ENCODE results near the gene SNX3. TPM values are rescaled to one million over a fixed set of nuclear protein-coding genes. Genes with fewer than 3 reads are reported as not detected.
A peak's percentile ranks its signal among the peaks of the same experiment; 100 is the strongest.

The SNX3 gene
- total RNA-seq, 1 experiment from 2014 or later = 102 TPM

DNA sequence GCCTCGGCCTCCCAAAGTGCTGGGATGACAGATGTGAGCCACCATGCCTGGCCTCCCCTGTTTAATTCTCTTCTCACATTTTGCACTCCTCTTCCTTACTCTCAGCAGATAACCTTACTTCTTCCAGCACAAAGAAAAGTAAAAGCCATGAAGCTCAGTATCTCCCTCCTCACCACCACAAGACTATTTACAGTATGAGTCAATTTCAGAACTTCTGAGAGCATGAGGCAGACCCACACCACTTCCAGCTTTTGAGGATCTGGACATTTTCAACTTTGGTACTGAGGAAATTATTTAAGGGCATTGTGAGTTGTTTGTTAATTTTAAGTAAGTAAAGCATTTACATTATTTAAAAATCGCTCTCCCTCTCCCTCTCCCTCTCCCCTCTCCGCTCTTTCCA lies 8.0 kb upstream of the SNX3 start:
- no peak overlapping the region for H3K27ac ChIP-seq
- CTCF ChIA-PET = no interaction called here
- no peaks in the 10 kb centered on the region for H3K9me2 ChIP-seq (ENCODE audit: insufficient read depth)
- H2AFZ ChIP-seq = no peak overlapping the region
- no peaks in the 10 kb centered on the region for H3K27me3 ChIP-seq (ENCODE audit: insufficient read depth, low read depth)
- TF ChIP-seq, protein P1, sequence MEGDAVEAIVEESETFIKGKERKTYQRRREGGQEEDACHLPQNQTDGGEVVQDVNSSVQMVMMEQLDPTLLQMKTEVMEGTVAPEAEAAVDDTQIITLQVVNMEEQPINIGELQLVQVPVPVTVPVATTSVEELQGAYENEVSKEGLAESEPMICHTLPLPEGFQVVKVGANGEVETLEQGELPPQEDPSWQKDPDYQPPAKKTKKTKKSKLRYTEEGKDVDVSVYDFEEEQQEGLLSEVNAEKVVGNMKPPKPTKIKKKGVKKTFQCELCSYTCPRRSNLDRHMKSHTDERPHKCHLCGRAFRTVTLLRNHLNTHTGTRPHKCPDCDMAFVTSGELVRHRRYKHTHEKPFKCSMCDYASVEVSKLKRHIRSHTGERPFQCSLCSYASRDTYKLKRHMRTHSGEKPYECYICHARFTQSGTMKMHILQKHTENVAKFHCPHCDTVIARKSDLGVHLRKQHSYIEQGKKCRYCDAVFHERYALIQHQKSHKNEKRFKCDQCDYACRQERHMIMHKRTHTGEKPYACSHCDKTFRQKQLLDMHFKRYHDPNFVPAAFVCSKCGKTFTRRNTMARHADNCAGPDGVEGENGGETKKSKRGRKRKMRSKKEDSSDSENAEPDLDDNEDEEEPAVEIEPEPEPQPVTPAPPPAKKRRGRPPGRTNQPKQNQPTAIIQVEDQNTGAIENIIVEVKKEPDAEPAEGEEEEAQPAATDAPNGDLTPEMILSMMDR (conservative IDR thresholded peaks at IDR 0.05) = no peak
- TF ChIP-seq EZH2 (IDR thresholded peaks at IDR 0.05; ENCODE audit: low read depth) = no peak
- H3K36me3 ChIP-seq (ENCODE audit: low read depth) = no peaks in the 10 kb centered on the region
- no peak for DNase-seq
- H3K79me2 ChIP-seq (ENCODE audit: low read depth) = no peaks in the 10 kb centered on the region
- no peaks in the 10 kb centered on the region; the same call in 1 of the 2 replicates for H3F3A ChIP-seq (ENCODE audit: insufficient read depth, low read depth)
- no peaks in the 10 kb centered on the region for H3K9me3 ChIP-seq (ENCODE audit: insufficient read depth, low read depth)
- no TSS peak for BruUV-seq (replicated peaks)
- no peak overlapping the region for H3K4me2 ChIP-seq
- intact Hi-C loops (cut with micrococcal nuclease; ENCODE audit: unreplicated experiment) = no loop called here
- POLR2A ChIA-PET (ENCODE audit: unreplicated experiment) = no interaction called here
- no peaks in the 10 kb centered on the region for H3K4me1 ChIP-seq (replicated peaks; ENCODE audit: insufficient read depth)
- no peak overlapping the region for H3K4me3 ChIP-seq
- no peaks in the 10 kb centered on the region for H4K20me1 ChIP-seq (ENCODE audit: insufficient read depth)

DNA sequence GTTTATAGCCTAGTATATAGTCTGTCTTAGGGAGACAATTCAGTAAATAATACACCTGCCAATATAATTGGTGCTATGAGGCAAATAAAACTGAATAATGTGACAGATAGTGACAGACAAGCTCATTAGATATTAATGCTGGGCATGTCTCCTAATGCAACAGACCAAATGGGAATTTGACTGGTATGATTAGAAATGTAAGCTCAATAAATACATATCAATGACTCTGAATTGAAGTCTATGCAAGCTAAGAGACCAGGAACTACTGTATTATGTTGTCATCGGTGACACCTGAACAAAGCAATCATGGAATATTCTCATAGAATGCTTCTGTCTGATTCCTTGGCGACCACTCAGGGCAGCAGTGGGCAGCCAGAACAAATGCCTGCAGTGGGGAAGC lies 2.5 kb upstream of the SNX3 start:
- Histone ChIP-seq H3K79me2 (ENCODE audit: low read depth) (peaks cover 23% of the 10 kb centered on the region), H2AFZ (no peak overlapping the region), H3F3A (ENCODE audit: insufficient read depth, low read depth) (peaks cover 19% of the 10 kb centered on the region), H3K4me2 (no peak overlapping the region), H3K27ac (no peak overlapping the region), H4K20me1 (ENCODE audit: insufficient read depth) (no peaks in the 10 kb centered on the region), H3K4me1 (replicated peaks; ENCODE audit: insufficient read depth) (peaks cover 18% of the 10 kb centered on the region), H3K27me3 (ENCODE audit: insufficient read depth, low read depth) (no peaks in the 10 kb centered on the region), H3K9me3 (ENCODE audit: insufficient read depth, low read depth) (no peaks in the 10 kb centered on the region), H3K4me3 (no peak overlapping the region), H3K36me3 (ENCODE audit: low read depth) (no peaks in the 10 kb centered on the region), H3K9me2 (ENCODE audit: insufficient read depth) (no peaks in the 10 kb centered on the region)
- CTCF ChIA-PET = no interaction called here
- no TSS peak for BruUV-seq (replicated peaks)
- POLR2A ChIA-PET (ENCODE audit: unreplicated experiment) = no interaction called here
- no peak for DNase-seq
- TF ChIP-seq EZH2 (IDR thresholded peaks at IDR 0.05; ENCODE audit: low read depth) = no peak
- TF ChIP-seq, protein P1 (conservative IDR thresholded peaks at IDR 0.05) = no peak
- intact Hi-C loops (cut with micrococcal nuclease; ENCODE audit: unreplicated experiment) = loop anchor here (5.0 kb wide), 1 partner anchor 146 kb away; no protein-coding TSS in a partner anchor

DNA sequence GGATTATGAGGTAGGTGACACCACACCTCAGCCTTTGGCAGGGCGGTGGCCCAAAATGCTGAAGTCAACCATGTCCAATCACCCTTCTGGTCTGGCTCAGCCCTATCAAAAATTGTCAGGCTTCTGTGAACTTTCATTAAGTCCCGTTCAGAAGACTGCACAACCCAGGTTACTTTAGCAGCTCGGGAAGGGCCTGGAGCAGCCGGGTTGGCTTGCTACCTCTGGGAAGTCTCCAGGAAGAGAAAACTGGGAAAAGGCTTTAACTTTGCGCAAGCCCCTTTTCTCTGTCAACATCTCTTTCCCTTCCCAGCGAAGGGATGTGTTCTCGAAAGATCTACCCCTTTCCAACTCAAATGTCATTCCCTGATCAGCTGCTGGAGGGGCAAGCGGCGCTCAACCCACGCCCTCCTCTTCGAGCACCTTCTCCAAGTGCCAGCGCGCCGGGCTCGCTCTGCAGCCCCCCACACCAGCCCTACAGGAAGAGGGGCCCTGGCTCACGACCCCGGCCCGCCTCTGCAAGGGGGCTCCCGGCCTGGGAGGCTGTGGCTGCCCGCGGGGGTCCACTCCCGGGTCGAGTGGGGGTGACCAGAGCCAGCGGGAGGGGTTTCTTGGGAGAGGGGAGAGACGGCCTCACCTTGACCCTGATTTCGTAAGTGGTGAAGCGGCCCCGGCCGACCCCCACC lies 573 bp downstream of the SNX3 start:
- peaks cover 52% of the 10 kb centered on the region for H3K79me2 ChIP-seq (ENCODE audit: low read depth)
- H4K20me1 ChIP-seq (ENCODE audit: insufficient read depth) = 0 out of 2 replicates have a peak, but pooled peaks cover 11% of the 10 kb centered on the region
- peak overlapping the region; percentile 80 for H3K4me2 ChIP-seq
- H3K4me1 ChIP-seq (replicated peaks; ENCODE audit: insufficient read depth) = peaks cover 18% of the 10 kb centered on the region
- TF ChIP-seq EZH2 (IDR thresholded peaks at IDR 0.05; ENCODE audit: low read depth) = no peak
- TF ChIP-seq, protein P1 (conservative IDR thresholded peaks at IDR 0.05) = no peak
- H3K27ac ChIP-seq = peak overlapping the region; percentile 89
- H3K9me3 ChIP-seq (ENCODE audit: insufficient read depth, low read depth) = no peaks in the 10 kb centered on the region
- no peaks in the 10 kb centered on the region for H3K36me3 ChIP-seq (ENCODE audit: low read depth)
- no peaks in the 10 kb centered on the region for H3K9me2 ChIP-seq (ENCODE audit: insufficient read depth)
- intact Hi-C loops (cut with micrococcal nuclease; ENCODE audit: unreplicated experiment) = loop anchor here (2.0 to 5.0 kb wide), 2 partner anchors 143 to 835 kb away; partner anchors contain the start of genes CEP57L1 and SESN1
- POLR2A ChIA-PET (ENCODE audit: unreplicated experiment) = interaction anchor here (0.6 to 0.7 kb wide), 7 partner anchors 31 to 1431 kb away, joined by 3 to 13 read pairs (median 4); partner anchors contain the start of genes AK9 and FIG4
- CTCF ChIA-PET = no interaction called here
- TSS peak; percentile 53 for BruUV-seq (replicated peaks)
- DNase-seq = peak; percentile 22 to 65
- H2AFZ ChIP-seq = peak overlapping the region; percentile 89
- no peaks in the 10 kb centered on the region for H3K27me3 ChIP-seq (ENCODE audit: insufficient read depth, low read depth)
- peak overlapping the region; percentile 70 for H3K4me3 ChIP-seq
- peaks cover 19% of the 10 kb centered on the region for H3F3A ChIP-seq (ENCODE audit: insufficient read depth, low read depth)
